HepG2 (cell line): ENCODE measurements around the gene DCAKD. TPM values are rescaled to one million over a fixed set of nuclear protein-coding genes. Genes with fewer than 3 reads are reported as not detected.

Source experiments
- AKNA ChIP-seq: sonication (generic); formaldehyde crosslinking; IDR thresholded peaks from 2 replicates; pipeline ENCODE4 v1.4.0; 2020; ENCODE audit warnings: missing genetic modification reagents, borderline replicate concordance
- GFI1 ChIP-seq: sonication (generic); formaldehyde crosslinking; IDR thresholded peaks from 2 replicates; pipeline ENCODE4 v1.5.0; 2020; ENCODE audit warnings: missing genetic modification reagents, mild to moderate bottlenecking, borderline replicate concordance
- HMGXB3 ChIP-seq: sonication (generic); formaldehyde crosslinking; IDR thresholded peaks from 2 replicates; pipeline ENCODE4 v1.4.0; 2020; ENCODE audit warnings: missing genetic modification reagents, borderline replicate concordance
- HNF1B ChIP-seq: sonication (generic); formaldehyde crosslinking; IDR thresholded peaks from 2 replicates; pipeline ENCODE4 v1.5.1; 2020; ENCODE audit warnings: mild to moderate bottlenecking, moderate library complexity, missing genetic modification reagents
- PRDM15 ChIP-seq: sonication (generic); formaldehyde crosslinking; IDR thresholded peaks from 2 replicates; pipeline ENCODE4 v1.4.0; 2020; ENCODE audit warnings: missing genetic modification reagents
- RORA ChIP-seq: sonication (generic); formaldehyde crosslinking; IDR thresholded peaks from 2 replicates; pipeline ENCODE4 v1.5.0; 2020; ENCODE audit warnings: mild to moderate bottlenecking, missing genetic modification reagents, moderate library complexity
- STAG1 ChIP-seq: sonication (generic); formaldehyde crosslinking; IDR thresholded peaks from 2 replicates; pipeline ENCODE4 v1.4.0; 2020; ENCODE audit warnings: missing genetic modification reagents
- TP53 ChIP-seq: sonication (generic); formaldehyde crosslinking; conservative IDR thresholded peaks from 2 replicates; pipeline ENCODE4 v1.4.0; 2020; ENCODE audit warnings: missing genetic modification reagents
- TRAFD1 ChIP-seq: sonication (generic); formaldehyde crosslinking; IDR thresholded peaks from 2 replicates; pipeline ENCODE4 v1.5.1; 2020; ENCODE audit warnings: missing genetic modification reagents, mild to moderate bottlenecking, borderline replicate concordance
- YEATS4 ChIP-seq: sonication (generic); formaldehyde crosslinking; IDR thresholded peaks from 2 replicates; pipeline ENCODE4 v1.4.0; 2020; ENCODE audit warnings: missing genetic modification reagents, borderline replicate concordance
- ZSCAN29 ChIP-seq: sonication (generic); formaldehyde crosslinking; conservative IDR thresholded peaks from 2 replicates; pipeline ENCODE4 v1.4.0; 2020; ENCODE audit warnings: mild to moderate bottlenecking, missing genetic modification reagents
- polyA plus RNA-seq, 8 experiments: library from polyadenylated mRNA; depleted of rRNA in 3 of 8; stranded (reverse) in 7 of 8; unstranded in 1 of 8; fragments of >200 nt; fragmentation: Illumina TruSeq in 4 of 8; extraction: Trizol in 4 of 8; gene quantifications; 2 replicates each; pipeline versions ENCODE4 v1.2.1 to v1.2.3, GENCODE V29; 2011 to 2016; ENCODE audit warnings: low read depth in 4 of 8, missing spikeins in 1 of 8, mixed read lengths in 1 of 8; ENCODE audit not compliant: insufficient read depth in 1 of 8
- total RNA-seq, 5 experiments: library from RNA; depleted of rRNA; stranded (reverse); fragments of >200 nt; fragmentation: Illumina TruSeq; extraction: Trizol; gene quantifications; 2 replicates each; pipeline ENCODE4 v1.2.3, GENCODE V29; 2016; ENCODE audit warnings: low read depth in 1 of 5

DCAKD gene
- total and polyA plus RNA-seq, 2 of the 13 experiments (the other 11 are each of a cell fraction or from before 2014, with no cell fraction given) = 25.9 to 29.2 TPM

- TF ChIP-seq AKNA (CRISPR knock-in tag) (no peak), PRDM15 (0 out of 2 replicates have a peak, but pooled peaks have one; percentile 30), ZSCAN29 (no peak), HMGXB3 (CRISPR knock-in tag) (no peak), GFI1 (CRISPR knock-in tag) (no peak), RORA (CRISPR knock-in tag) (no peak), STAG1 (CRISPR knock-in tag) (no peak), HNF1B (0 out of 2 replicates have a peak, but pooled peaks have one; percentile 49), TP53 (CRISPR knock-in tag) (no peak), YEATS4 (CRISPR knock-in tag) (no peak), TRAFD1 (CRISPR knock-in tag) (no peak)
These were observed 780 bp upstream of the DCAKD start (continued) for GRCh38 chr17:45052052-45052772.
